DMS153 treated with DMSO at 0.1 percent for 48 hours (cell line): ENCODE data around the gene WBP2.
"Not testable (repeated sequence)": the region's sequence is repeated elsewhere in the genome, so short reads cannot be mapped to it uniquely, and the experiment has no call there.

Experiments
- DNase-seq: peaks from one replicate; lab custom pipeline; 2025; ENCODE audit not compliant: unreplicated experiment; lab: John Stamatoyannopoulos, UW

The WBP2 gene

DNA sequence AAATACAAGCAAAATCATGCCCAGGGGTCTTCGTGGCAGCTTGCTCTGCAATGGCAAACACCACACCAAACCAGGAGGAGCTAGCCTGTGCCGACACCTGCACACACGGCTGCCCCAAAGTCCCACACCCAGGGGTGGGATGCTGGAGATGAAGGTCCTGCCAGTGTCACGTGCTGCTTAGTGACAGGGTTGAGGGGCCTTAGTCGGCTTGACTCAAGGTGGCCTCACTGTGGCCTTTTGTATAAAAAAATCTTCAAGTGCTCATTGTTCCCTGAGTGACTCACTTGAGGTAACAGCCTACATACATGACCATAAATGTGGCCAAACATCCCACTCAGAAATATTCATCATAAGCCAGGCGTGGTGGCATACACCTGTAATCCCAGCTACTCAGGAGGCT, 34.3 kb upstream of the WBP2 start:
- no peak for DNase-seq

DNA sequence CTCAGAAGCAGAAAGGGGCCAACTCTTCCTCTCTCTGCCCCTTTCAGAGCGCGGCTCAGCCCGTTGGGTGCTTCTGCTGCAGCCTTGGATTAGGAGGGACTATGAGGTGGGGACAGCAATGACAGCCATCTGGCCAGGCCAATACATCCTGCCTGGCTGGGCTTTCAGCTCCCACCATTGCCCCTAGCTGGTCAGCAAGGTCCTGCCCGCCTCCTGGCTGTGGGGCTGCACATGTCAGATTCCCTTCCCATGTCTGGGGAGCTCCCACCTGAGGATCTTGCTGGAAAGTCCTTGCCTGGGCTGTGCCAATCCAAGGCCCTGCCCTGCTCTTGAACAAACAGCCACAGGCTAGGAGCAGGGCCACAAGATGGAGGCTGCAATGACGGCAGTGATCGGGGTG, 33.3 kb upstream of the WBP2 start:
- DNase-seq, result no peak

- not testable (repeated sequence) for DNase-seq
These were observed 30.7 kb upstream of the WBP2 start for GRCh38 chr17:75885860-75886259.

DNA sequence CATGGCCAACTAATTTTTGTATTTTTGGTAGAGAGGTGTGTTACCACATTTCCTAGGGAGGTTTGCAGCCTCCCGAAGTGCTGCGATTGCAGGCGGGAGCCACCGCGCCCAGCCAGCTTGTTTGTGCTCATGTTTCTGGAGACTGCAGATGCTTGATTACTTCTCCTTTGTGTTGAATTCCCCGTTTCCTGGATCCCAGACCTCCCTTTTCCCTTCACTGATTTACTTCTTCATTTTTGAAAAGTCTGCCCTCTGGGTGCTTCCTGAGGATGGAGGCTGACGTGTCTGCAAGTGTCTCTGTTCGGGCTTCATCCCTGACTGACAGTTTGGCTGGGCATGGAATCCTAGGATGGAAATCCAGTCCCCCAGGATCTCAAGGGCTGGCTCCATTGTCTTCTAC, 30.3 kb upstream of the WBP2 start:
- no peak for DNase-seq

- DNase-seq, result no peak
These were observed 26.7 kb upstream of the WBP2 start for GRCh38 chr17:75881678-75882454.

DNA sequence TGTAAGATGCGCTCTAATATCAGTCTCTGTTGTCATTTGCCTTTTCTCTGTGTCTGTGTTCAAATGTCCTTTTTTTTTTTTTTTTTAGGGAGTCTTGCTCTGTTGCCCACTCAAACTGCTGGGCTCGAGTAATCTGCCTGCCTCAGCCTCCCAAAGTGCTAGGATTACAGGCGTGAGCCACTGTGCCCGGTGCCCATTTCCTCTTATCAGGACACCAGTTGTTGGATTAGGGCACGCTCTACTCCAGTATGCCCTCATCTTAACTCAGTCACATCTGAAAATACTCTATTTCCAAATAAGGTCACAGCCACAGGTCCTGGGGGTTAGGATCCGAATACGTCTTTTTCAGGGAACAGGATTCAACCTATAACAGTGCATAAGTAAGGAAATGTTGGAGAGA, 25.1 kb upstream of the WBP2 start:
- DNase-seq, result no peak

GRCh38 chr17:75878174-75878998, 23.3 kb upstream of the WBP2 start, which contains the start of gene TRIM47:
Gene TRIM47 (minus strand): TSS chr17:75878581. CDS start chr17:75878548, 33 bp downstream.
- DNase-seq, result no peak

DNA sequence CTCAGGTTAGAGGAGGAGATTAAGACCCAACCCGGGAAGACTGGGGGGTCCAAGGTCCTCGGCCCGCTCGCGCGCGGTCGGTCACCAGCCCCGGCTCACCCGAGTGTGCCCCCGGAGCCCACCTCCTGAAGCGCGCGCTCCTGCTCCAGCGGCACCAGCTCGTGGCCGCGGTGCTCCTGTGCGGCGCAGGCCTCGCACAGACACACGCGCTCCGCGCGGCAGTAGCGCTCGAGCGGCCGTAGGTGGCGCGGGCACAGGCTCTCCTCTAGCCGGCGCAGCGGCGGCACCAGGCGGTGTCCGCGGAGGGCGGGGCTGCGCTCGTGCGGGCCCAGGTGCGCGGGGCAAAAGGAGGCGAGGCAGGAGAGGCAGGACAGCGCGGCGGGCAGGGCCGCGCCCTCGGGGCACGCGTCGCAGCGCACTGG, 22.6 kb upstream of the WBP2 start:
- DNase-seq, result peak; percentile 32

DNA sequence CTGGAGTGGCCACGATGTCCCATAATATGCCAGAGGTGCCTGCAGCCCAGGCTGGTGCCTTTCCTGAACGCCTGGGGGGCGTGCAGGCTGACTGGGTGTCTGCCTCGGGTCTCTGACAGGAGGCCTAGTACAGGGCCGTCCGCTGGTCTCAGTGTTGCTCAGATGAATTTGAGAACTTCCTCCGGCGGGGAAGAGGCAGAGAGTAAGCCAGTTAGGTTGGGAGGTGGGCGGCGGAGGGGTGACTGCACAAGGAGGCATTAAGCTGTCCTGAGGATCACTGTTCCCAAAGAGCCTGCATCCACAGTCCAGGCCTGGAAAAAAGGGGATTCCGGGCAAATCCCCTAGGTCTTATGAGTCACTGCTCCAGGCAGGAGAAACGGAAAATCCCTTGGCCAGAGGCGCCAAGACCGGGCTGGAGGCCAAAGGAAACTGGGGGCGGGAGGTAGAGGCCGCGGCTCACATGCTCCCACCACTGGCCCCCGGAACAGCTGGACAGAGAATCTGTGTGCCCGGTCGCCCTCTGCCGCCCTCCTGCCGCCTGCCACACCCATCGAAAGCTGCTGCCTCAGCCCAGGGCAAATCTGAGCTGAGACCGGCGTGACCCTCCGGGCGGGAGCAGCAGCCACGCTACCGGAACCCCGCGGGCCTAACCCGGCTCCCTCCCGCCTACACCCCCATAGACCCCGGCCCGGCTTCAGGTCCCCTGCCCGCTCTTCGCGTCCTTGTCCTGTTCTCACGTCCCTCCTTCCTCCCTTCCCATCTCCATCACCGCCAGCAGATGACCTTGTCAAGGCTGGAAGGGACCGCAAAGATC, 22.0 kb upstream of the WBP2 start:
- no peak for DNase-seq

DNA sequence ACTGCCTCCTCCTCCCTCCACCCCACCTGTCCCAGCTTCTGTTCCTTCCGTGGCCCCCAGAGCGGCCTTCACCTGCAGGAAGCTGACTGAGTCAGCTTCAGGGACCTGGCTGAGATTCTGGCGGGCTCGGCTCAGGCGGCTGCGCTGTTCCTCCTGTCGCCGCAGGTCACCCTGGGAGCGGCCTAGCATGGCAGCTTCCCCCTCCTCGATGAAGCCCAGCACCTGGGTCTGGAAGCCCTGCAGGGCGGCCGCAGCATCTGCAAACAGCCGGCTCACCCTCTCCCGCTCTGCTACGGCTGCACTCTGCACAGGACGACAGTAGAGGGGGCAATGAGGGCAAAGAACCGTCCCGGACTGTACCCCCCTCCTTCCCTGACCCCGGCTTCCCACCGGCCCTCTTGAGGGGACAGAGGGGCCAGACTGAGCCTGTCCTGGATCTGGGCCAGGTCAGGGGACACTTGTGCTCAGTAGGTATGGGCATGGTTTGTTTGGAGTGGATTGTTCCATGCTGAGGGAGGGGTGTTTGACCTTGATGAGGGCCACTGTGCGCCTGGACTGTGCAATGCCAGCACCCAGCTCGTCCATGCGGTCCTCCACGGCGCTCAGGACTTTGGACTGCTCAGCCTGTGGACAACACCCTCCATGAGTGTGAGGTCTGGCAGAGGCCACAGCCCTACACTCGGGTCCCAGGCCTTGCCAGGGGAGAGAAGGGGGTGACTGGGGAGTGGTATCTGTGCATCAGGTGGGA, 21.2 kb upstream of the WBP2 start:
- DNase-seq, result peak; percentile 83

DNA sequence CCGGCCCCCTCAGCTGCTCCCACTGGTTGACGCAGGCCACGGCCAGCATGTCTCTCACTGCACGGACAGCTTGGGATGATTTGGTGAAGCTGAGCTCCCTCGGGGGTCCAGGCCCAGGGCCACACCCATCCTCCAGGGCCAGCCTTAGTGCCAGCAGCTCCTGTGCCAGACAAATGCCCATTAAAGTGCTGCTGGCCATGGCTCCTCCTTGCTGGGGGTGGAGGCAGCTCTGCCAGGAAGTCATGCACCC, 20.7 kb upstream of the WBP2 start:
- DNase-seq, result no peak

- no peak for DNase-seq
These were observed 20.2 kb upstream of the WBP2 start for GRCh38 chr17:75875182-75875939.

- DNase-seq, result no peak
These were observed 19.4 kb upstream of the WBP2 start for GRCh38 chr17:75874323-75875181.

GRCh38 chr17:75873587-75874322, 18.6 kb upstream of the WBP2 start:
- DNase-seq, result no peak

GRCh38 chr17:75872434-75873351, 17.6 kb upstream of the WBP2 start:
- DNase-seq, result peak; percentile 18

DNA sequence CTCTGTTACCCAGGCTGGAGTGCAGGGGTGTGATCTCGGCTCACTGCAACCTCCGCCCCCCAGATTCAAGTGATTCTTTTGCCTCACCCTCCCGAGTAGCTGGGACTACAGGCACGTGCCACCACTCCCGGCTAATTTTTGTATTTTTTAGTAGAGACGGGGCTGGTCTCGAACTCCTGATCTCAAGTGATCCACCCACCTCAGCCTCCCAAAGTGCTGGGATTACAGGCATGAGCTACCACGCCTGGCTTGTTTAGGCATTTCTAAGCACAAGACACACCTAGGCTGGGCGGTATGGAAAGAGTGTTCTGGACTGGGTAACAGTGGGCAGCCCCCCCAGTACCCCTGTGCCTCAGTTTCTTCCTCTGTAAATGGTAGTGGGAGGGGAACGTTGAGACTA, 15.1 kb upstream of the WBP2 start:
- not testable (repeated sequence) for DNase-seq

DNA sequence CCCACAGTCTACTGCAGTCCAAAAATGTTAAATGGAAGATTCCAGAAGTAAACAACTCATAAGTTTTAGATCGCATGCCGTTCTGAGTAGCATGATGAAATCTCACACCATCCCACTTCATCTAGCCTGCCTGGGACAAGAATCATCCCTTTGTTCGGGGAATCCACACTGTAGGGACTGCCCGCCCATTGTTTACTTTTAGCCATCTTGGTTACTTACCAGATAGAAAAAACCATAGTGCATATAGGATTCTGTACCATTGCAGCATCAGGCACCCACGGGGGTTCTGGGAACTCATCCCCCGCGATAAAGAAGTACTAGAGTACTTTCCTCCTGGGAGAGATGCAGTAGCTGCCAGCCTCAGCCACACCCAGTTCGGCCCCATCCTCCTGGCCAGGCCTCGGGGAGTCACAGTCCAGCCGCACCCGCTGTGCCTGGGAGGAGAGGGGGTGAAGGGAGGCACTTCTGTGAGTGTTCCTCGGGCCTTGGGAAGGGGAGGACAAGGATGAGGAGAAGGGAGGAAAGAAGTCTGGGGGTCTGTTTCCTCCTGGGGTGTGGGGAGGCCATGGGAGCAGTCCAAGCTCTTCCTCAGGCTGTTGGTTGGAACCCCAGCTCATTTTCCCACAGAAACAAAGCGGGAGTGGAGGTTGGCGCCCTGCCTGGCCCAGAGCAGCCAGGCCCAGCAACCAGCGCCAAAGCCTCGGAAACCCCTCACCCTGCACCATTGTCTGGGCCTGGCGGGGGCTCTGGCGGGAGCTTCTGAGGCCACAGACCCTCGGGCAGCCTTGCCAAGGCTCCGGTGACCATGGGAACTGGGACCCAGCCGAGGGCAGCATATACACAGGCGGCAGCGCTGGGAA, 14.4 kb upstream of the WBP2 start:
- DNase-seq, result no peak
